LNCAP (cell line): Measurements from ENCODE around the gene RP9.

Source experiments
- CTCF ChIP-seq: fragments of 450-650 bp; IDR thresholded peaks from 2 replicates; pipeline ENCODE4 v1.5.1; 2017; ENCODE audit warnings: mild to moderate bottlenecking

Gene RP9

DNA sequence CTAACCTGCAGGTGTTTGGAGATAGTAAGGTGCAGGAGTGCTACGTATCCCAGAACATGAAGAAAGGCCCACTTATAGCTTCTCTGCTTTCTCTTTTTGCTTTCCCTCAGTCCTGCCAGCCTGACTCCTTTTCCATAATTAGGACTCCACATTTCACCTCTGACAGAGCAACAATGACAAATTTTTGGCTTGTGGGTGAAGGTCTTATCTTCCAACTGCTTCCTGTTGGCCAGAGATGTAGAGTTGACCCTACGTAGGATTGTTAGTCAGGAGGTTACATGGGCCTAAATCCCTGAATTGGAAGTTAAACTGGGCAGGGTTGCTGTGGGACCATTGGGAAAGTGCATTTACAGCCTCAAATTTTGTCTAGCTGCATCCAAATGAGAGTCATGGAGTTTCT lies 21.3 kb downstream of the RP9 start:
- TF ChIP-seq CTCF = no peak

GRCh38 chr7:33087356-33087755 lies 21.8 kb downstream of the RP9 start:
- TF ChIP-seq CTCF = no peak

- no peak for TF ChIP-seq CTCF
Observed at GRCh38 chr7:33079763-33080690, 29.2 kb downstream of the RP9 start.

DNA sequence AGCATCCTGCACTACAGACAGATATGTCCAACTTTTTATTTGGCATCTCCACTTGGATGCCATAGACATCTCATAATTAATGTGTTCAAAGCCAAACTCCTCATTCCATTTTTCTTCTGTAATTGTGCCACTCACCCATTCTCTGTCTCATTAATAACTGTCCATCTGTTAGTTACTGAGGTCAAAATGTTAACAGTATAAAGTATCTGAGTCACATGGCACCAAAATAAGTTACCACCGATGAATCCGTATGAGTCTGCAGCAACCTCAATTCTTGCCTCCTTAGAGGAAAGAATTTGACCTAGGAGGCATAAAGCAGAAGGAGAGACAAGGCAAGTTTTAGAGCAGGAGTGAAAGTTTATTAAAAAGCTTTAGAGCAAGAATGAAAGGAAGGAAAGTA lies 30.1 kb downstream of the RP9 start:
- TF ChIP-seq CTCF = no peak

DNA sequence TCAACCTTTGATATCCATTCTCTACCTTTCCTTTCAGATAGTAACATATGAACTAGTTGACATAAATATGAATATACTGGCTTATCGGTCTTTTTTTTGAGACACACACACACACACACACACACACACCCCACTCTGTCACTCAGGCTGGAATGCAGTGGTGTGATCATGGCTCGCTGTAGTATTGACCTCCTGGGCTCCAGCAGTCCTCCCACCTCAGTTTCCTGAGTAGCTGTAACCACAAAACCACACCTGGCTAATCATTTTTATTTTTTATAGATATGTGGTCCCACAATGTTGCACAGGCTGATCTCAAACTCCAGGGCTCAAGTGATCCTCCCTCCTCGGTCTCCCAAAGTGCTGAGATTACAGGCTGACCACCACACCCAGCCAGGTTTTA lies 32.5 kb downstream of the RP9 start:
- TF ChIP-seq CTCF = no peak

DNA sequence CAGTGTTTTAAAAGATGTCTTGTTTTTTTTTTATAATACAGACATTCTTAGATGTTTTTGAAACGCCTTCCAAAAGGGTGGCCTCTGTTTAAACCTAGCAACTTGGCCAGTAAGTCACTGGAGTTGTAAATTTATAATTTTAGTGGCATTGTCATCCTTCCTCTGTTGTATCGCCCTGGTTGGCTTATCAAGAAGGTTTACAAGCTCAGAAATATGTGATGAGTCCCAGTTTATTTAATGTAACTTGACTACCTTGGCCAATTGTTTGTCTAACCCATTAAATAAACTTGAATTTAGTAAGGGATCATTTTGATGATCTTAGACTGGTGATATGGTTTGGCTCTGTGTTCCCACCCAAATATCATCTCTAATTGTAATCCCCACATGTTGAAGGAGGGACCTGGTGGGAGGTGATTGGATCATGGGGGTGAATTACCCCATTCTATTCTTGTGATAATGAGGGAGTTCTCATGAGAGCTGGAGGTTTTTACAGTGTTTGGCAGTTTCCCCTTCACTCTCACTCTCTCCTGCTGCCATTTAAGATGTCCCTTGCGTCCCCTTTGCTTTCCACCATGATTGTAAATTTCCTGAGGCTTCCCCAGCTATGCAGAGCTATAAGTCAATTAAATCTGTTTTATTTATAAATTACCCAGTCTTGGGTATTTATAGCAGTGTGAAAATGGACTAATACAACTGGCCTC lies 33.2 kb downstream of the RP9 start:
- no peak for TF ChIP-seq CTCF

- no peak for TF ChIP-seq CTCF
Observed at GRCh38 chr7:33073243-33073642, 36.0 kb downstream of the RP9 start.
